ENCODE measurements around the gene GPR108.
A peak's percentile ranks its signal among the peaks of the same experiment; 100 is the strongest.
"Not testable (repeated sequence)": the region's sequence is repeated elsewhere in the genome, so short reads cannot be mapped to it uniquely, and the experiment has no call there.

GPR108 gene

GRCh38 chr19:6737284-6737872, at the start of gene GPR108:
GPR108 (minus strand) TSS chr19:6737580; CDS start chr19:6737576, 4 bp downstream.
- DNase-seq, result peak; percentile 100

- no peak for DNase-seq
Observed at GRCh38 chr19:6779206-6779605, 41.8 kb upstream of the GPR108 start.

- DNase-seq, result no peak
Observed at GRCh38 chr19:6778386-6778785, 41.0 kb upstream of the GPR108 start.

GRCh38 chr19:6777434-6777833, 40.1 kb upstream of the GPR108 start:
- DNase-seq, result no peak

GRCh38 chr19:6776999-6777398, 39.6 kb upstream of the GPR108 start:
- DNase-seq, result no peak

GRCh38 chr19:6776045-6776444, 38.7 kb upstream of the GPR108 start:
- DNase-seq, result not testable (repeated sequence)

- DNase-seq, result no peak
Observed at GRCh38 chr19:6774821-6775707, 37.7 kb upstream of the GPR108 start.

GRCh38 chr19:6773323-6773931, 36.0 kb upstream of the GPR108 start:
- no peak for DNase-seq

- no peak for DNase-seq
Observed at GRCh38 chr19:6772866-6773322, 35.5 kb upstream of the GPR108 start.

GRCh38 chr19:6772028-6772865, 34.9 kb upstream of the GPR108 start, which contains the start of gene VAV1:
VAV1 (plus strand) TSS chr19:6772708; CDS start chr19:6772808, 100 bp downstream.
- DNase-seq, result no peak

GRCh38 chr19:6771648-6772027, 34.3 kb upstream of the GPR108 start:
- not testable (repeated sequence) for DNase-seq

- no peak for DNase-seq
Observed at GRCh38 chr19:6769006-6769619, 31.7 kb upstream of the GPR108 start.

GRCh38 chr19:6768236-6768785, 30.9 kb upstream of the GPR108 start:
- no peak for DNase-seq

- DNase-seq, result peak; percentile 86
Observed at GRCh38 chr19:6767357-6768235, 30.2 kb upstream of the GPR108 start, which contains the start of gene SH2D3A. SH2D3A (minus strand) TSS chr19:6767435; CDS start chr19:6763748, 3,687 bp downstream.

GRCh38 chr19:6767081-6767356, 29.6 kb upstream of the GPR108 start:
- peak; percentile 50 for DNase-seq

- no peak for DNase-seq
Observed at GRCh38 chr19:6766357-6767080, 29.1 kb upstream of the GPR108 start.

GRCh38 chr19:6765738-6766356, 28.5 kb upstream of the GPR108 start:
- DNase-seq, result peak; percentile 40

GRCh38 chr19:6762253-6762797, 24.9 kb upstream of the GPR108 start:
- not testable (repeated sequence) for DNase-seq

GRCh38 chr19:6761053-6761676, 23.8 kb upstream of the GPR108 start:
- DNase-seq, result no peak

All from NCI-H345 (cell line).